ENCODE results near the gene SLC8A1.

- no peak for TF ChIP-seq CTCF (IDR thresholded peaks at IDR 0.05; ENCODE audit: low read depth, low read length)
- TF ChIP-seq POLR2A (IDR thresholded peaks at IDR 0.05; ENCODE audit: extremely low read depth, insufficient read length) = no peak
- TF ChIP-seq MYC (IDR thresholded peaks at IDR 0.05; ENCODE audit: low read depth, low read length) = no peak
Measured at GRCh38 chr2:40158781-40159180, 293.1 kb downstream of the SLC8A1 start.
